ENCODE measurements around the gene ETV6. TPM values are rescaled to one million over a fixed set of nuclear protein-coding genes. Genes with fewer than 3 reads are reported as not detected.

ETV6 gene
- total and polyA plus RNA-seq, 9 of the 15 experiments (the other 6 are each of a cell fraction or from before 2014, with no cell fraction given): 0.81 to 12.7 (median 4.1) TPM

- TF ChIP-seq ZBTB7A (IDR thresholded peaks at IDR 0.05; ENCODE audit: borderline replicate concordance, control insufficient read depth, low read depth, low read length) (no peak), EHMT2 (IDR thresholded peaks at IDR 0.05) (no peak), NBN (IDR thresholded peaks at IDR 0.05; ENCODE audit: low read depth) (no peak), HMGXB4 (CRISPR knock-in tag; IDR thresholded peaks at IDR 0.05) (no peak), SMARCC2 (IDR thresholded peaks at IDR 0.05; ENCODE audit: low read depth) (no peak), ZFP36 (IDR thresholded peaks at IDR 0.05; ENCODE audit: low read depth, low read length, partially characterized antibody) (no peak), NR3C1 (CRISPR knock-in tag; IDR thresholded peaks at IDR 0.05) (no peak), MTF1 (CRISPR knock-in tag; IDR thresholded peaks at IDR 0.05; ENCODE audit: borderline replicate concordance) (no peak), MCM3 (IDR thresholded peaks at IDR 0.05) (no peak), RFX5 (IDR thresholded peaks at IDR 0.05; ENCODE audit: low read depth, low read length) (no peak), ZFP91 (CRISPR knock-in tag; IDR thresholded peaks at IDR 0.05) (no peak), TAF7 (tag; IDR thresholded peaks at IDR 0.05) (no peak), SAP30 (IDR thresholded peaks at IDR 0.05; ENCODE audit: borderline replicate concordance, insufficient read depth, low read depth, low read length, poor library complexity, severe bottlenecking) (no peak), E2F8 (IDR thresholded peaks at IDR 0.05; ENCODE audit: low read depth, partially characterized antibody) (no peak), PRPF4 (IDR thresholded peaks at IDR 0.05; ENCODE audit: insufficient read depth, low read depth, low read length, poor library complexity, severe bottlenecking) (no peak), TOE1 (IDR thresholded peaks at IDR 0.05; ENCODE audit: borderline replicate concordance) (no peak), TOE1 (CRISPR knock-in tag; IDR thresholded peaks at IDR 0.05; ENCODE audit: borderline replicate concordance, low read depth) (no peak)
- H3K9me1 ChIP-seq (ENCODE audit: control insufficient read depth, insufficient read depth, low read length): no peaks in the 10 kb centered on the region
- H3K27me3 ChIP-seq (ENCODE audit: control insufficient read depth in 2 of 2, insufficient read depth in 2 of 2, low read length in 2 of 2): no peaks in the 10 kb centered on the region
- no peaks in the 10 kb centered on the region; a peak in 1 of 5 replicates for H3K4me1 ChIP-seq (replicated peaks in 1 of 2; ENCODE audit: control insufficient read depth in 2 of 2, insufficient read depth in 2 of 2, low read length in 2 of 2)
- BruUV-seq (replicated peaks): no TSS peak
- FAIRE-seq (no peak), DNase-seq (ENCODE audit: extremely low read depth in 1 of 4, low spot score in 3 of 4) (no peak), ATAC-seq (no peak)
- intact Hi-C loops (cut with micrococcal nuclease): no loop called here
- no peak overlapping the region for H3K4me2 ChIP-seq (ENCODE audit: insufficient read depth, low read length)
- WGBS (ENCODE audit: insufficient coverage, low coverage, missing lambda C conversion rate): 71% methylated on average over 6 of the region's 6 CpGs
- H3K79me2 ChIP-seq (ENCODE audit: control insufficient read depth, insufficient read depth, low read length): no peaks in the 10 kb centered on the region; the same call in 2 of the 3 replicates
- ChIA-PET POLR2A (no interaction called here), CTCF (ENCODE audit: low intra/inter-chr PET ratio) (no interaction called here)
- H3K9ac ChIP-seq (ENCODE audit: insufficient read depth in 1 of 2, low read depth in 2 of 2, low read length in 2 of 2): no peak overlapping the region
- no peak overlapping the region for H3K4me3 ChIP-seq
- H4K20me1 ChIP-seq (replicated peaks; ENCODE audit: control insufficient read depth, insufficient read depth, low read length): no peaks in the 10 kb centered on the region
- H3K27ac ChIP-seq (ENCODE audit: extremely low read depth, low read depth, low read length): no peak overlapping the region
- H3K36me3 ChIP-seq (ENCODE audit: control insufficient read depth, insufficient read depth, low read length): no peaks in the 10 kb centered on the region
- no peaks in the 10 kb centered on the region for H3K9me3 ChIP-seq (replicated peaks; ENCODE audit: control insufficient read depth, insufficient read depth, low read depth, low read length)
- no peak overlapping the region for H2AFZ ChIP-seq (ENCODE audit: low read depth, low read length)
- in situ Hi-C loops (cut with MboI): no loop called here
These were observed 131.1 kb downstream of the ETV6 start for GRCh38 chr12:11780521-11781101.
